Measurements from ENCODE around the gene SIN3B. TPM values are rescaled to one million over a fixed set of nuclear protein-coding genes. Genes with fewer than 3 reads are reported as not detected.

The SIN3B gene
- total and polyA plus RNA-seq, 2 donors (not counting 1 experiment from before 2014, with no cell fraction given) = 118 to 138 TPM

GRCh38 chr19:16890461-16891184 is 61.4 kb downstream of the SIN3B start:
- no peak for DNase-seq
- H3K27ac Mint-ChIP-seq = no peak overlapping the region
- intact Hi-C loops (cut with micrococcal nuclease) = loop anchor here (10.0 kb wide), 1 partner anchor 414 kb away; the partner anchor contains the start of genes ABHD8, DDA1 and MRPL34
- no peak for TF ChIP-seq CTCF (IDR thresholded peaks at IDR 0.05)
- no peak for TF ChIP-seq EZH2 (IDR thresholded peaks at IDR 0.05; ENCODE audit: borderline replicate concordance, insufficient read depth, low read depth, low read length, poor library complexity, severe bottlenecking)
- Histone ChIP-seq H3K27ac (ENCODE audit: low read length in 2 of 2) (no peak overlapping the region), H2AFZ (ENCODE audit: insufficient read depth, low read depth, low read length, poor library complexity, severe bottlenecking) (no peak overlapping the region), H4K20me1 (ENCODE audit: control insufficient read depth, insufficient read depth, low read length, poor library complexity, severe bottlenecking) (no peaks in the 10 kb centered on the region), H3K9ac (ENCODE audit: low read length) (no peak overlapping the region), H3K79me2 (ENCODE audit: control insufficient read depth, insufficient read depth, low read length) (no peaks in the 10 kb centered on the region), H3K4me1 (ENCODE audit: control insufficient read depth in 2 of 2, insufficient read depth in 2 of 2, low read length in 2 of 2) (peaks cover 31 to 51% of the 10 kb centered on the region in 2 donors), H3K9me3 (ENCODE audit: control extremely low read depth in 1 of 3, control insufficient read depth in 2 of 3, insufficient read depth in 1 of 3, low read length in 2 of 3) (peaks cover 0 to 10% (median 0%) of the 10 kb centered on the region in 3 donors), H3K4me2 (replicated peaks; ENCODE audit: low read depth, low read length, poor library complexity, severe bottlenecking) (no peak overlapping the region), H3K4me3 (ENCODE audit: control extremely low read depth in 1 of 5, extremely low read depth in 1 of 5, insufficient read depth in 1 of 5, low read depth in 2 of 5, low read length in 4 of 5) (no peak overlapping the region), H3K36me3 (replicated peaks in 1 of 2; ENCODE audit: control extremely low read depth in 1 of 2, control insufficient read depth in 1 of 2, extremely low read depth in 1 of 2, insufficient read depth in 2 of 2, low read length in 1 of 2) (no peaks in the 10 kb centered on the region), H3K27me3 (replicated peaks in 1 of 4; ENCODE audit: control extremely low read depth in 1 of 4, control insufficient read depth in 3 of 4, insufficient read depth in 4 of 4, low read length in 3 of 4) (peaks cover 0 to 17% (median 5%) of the 10 kb centered on the region in 4 experiments)
- H3K4me1 Mint-ChIP-seq = peaks cover 55% of the 10 kb centered on the region
- ChIA-PET CTCF (interaction anchor here (0.6 kb wide), 1 partner anchor 20 kb away, joined by 4 read pairs; no protein-coding TSS in a partner anchor), POLR2A (no interaction called here)
- no peak overlapping the region for H3K4me3 Mint-ChIP-seq
- WGBS (ENCODE audit: insufficient coverage) = 90% methylated on average over 14 of the region's 24 CpGs
- no peaks in the 10 kb centered on the region for H3K9me3 Mint-ChIP-seq (ENCODE audit: insufficient read depth)
- ATAC-seq (ENCODE audit: low read depth) = no peak
- peaks cover 3% of the 10 kb centered on the region for H3K27me3 Mint-ChIP-seq

All from B cell (primary cell).